ENCODE measurements around the gene GRID1. TPM values are rescaled to one million over a fixed set of nuclear protein-coding genes. Genes with fewer than 3 reads are reported as not detected.
"Not testable (repeated sequence)": the region's sequence is repeated elsewhere in the genome, so short reads cannot be mapped to it uniquely, and the experiment has no call there.

Gene GRID1
- total RNA-seq, 1 donor from 2014 or later, result 0.60 TPM

DNA sequence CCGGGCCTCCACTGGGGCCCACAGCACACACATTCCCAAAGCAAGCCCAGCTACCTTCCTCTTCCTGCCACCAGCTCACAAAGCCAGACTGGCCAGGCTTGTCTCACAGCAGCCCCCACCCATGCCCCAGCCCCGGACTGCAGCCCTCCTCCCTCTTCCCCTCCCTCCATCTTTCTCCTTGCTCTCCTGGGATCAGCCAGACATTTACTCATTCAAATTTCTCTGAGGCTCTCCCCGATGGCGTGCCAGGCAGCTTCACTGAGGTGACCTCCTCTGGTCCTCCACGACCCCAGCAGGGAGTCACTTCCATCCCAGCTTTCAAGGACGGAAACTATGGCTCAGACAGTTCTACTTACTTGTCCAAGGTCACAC lies 187.5 kb downstream of the GRID1 start:
- no peaks in the 10 kb centered on the region for H3K27me3 Mint-ChIP-seq (ENCODE audit: low read depth)
- no peaks in the 10 kb centered on the region for H3K4me1 Mint-ChIP-seq (ENCODE audit: low read depth)
- no peaks in the 10 kb centered on the region for H3K9me3 Mint-ChIP-seq (ENCODE audit: low read depth)
- no peak overlapping the region for H3K27ac Mint-ChIP-seq (ENCODE audit: unreplicated experiment)
- peak; percentile 51 for DNase-seq (ENCODE audit: low spot score)
- TF ChIP-seq, protein P1, sequence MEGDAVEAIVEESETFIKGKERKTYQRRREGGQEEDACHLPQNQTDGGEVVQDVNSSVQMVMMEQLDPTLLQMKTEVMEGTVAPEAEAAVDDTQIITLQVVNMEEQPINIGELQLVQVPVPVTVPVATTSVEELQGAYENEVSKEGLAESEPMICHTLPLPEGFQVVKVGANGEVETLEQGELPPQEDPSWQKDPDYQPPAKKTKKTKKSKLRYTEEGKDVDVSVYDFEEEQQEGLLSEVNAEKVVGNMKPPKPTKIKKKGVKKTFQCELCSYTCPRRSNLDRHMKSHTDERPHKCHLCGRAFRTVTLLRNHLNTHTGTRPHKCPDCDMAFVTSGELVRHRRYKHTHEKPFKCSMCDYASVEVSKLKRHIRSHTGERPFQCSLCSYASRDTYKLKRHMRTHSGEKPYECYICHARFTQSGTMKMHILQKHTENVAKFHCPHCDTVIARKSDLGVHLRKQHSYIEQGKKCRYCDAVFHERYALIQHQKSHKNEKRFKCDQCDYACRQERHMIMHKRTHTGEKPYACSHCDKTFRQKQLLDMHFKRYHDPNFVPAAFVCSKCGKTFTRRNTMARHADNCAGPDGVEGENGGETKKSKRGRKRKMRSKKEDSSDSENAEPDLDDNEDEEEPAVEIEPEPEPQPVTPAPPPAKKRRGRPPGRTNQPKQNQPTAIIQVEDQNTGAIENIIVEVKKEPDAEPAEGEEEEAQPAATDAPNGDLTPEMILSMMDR (IDR thresholded peaks at IDR 0.05), result no peak
- no peak overlapping the region for H3K4me3 Mint-ChIP-seq (ENCODE audit: unreplicated experiment)
- H3K36me3 Mint-ChIP-seq (ENCODE audit: low read depth), result no peaks in the 10 kb centered on the region

DNA sequence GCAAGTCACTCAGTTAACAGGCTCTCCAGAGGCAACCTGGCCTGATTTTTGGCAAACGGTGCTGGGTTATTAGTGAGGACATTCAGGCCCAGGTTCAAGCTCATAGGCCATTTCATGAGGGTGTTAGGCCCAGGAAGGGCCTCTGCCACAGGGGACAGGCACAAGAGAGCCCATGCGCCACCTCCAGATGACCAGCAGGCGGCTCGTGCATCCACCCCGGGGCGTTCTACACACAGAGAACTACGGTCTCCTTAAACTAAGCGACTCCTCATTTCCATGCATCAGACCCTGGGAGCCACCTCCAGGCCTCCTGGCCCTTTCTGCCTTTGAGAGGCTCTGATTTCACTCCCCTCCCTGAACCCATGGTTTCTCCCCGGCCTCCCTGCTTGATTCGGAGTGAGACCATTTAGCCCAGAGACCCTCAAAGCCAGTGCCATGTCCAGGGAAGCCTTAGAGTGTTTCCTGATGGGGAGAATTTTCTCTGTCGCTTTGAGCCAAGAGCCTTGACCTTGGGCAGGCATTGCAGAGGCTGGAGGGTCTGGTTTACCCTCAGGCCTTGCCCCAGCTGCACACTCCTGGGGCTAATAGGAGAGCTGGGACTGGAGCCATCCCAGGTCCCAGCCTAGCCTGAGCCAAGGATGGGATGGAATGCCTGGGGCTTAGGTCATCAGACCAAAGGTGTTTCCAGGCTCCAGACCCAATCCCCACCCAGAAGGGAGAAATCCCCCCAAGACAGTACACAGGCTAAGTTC lies 188.0 kb downstream of the GRID1 start:
- Mint-ChIP-seq H3K27ac (ENCODE audit: unreplicated experiment) (no peak overlapping the region), H3K4me1 (ENCODE audit: low read depth) (no peaks in the 10 kb centered on the region), H3K27me3 (ENCODE audit: low read depth) (no peaks in the 10 kb centered on the region), H3K9me3 (ENCODE audit: low read depth) (no peaks in the 10 kb centered on the region), H3K36me3 (ENCODE audit: low read depth) (no peaks in the 10 kb centered on the region), H3K4me3 (ENCODE audit: unreplicated experiment) (no peak overlapping the region)
- DNase-seq (ENCODE audit: low spot score), result peak; percentile 68
- TF ChIP-seq, protein P1 (IDR thresholded peaks at IDR 0.05), result peak; percentile 41

DNA sequence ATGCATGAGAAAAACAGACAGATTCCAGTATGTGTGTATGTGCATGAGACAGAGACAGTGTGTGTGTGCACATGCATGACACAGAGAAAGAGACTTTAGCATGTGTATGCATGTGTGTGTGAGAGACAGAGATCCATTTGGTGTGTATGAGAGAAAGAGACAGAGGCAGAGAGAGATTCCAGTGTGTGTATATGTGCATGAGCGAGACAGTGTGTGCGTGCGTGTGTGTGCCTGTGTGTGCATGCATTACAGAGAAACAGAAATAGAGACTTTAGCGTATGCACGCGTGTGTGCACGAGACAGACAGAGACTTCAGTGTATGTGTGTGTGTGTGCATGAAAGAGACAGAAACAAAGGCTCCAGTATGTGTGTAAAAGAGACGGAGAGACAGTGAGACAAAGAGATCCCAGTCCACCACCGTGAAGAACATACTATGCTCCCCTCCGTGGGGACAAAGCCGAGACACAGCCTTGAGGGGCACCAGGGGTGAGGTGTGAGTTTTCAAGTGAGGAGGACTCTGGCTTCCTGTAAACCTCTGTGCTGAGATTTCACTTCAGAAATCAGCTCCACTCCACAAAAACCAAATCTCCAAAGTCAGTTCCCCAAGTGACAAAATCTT lies 188.9 kb downstream of the GRID1 start:
- no peak overlapping the region for H3K4me3 Mint-ChIP-seq (ENCODE audit: unreplicated experiment)
- H3K27ac Mint-ChIP-seq (ENCODE audit: unreplicated experiment), result no peak overlapping the region
- no peaks in the 10 kb centered on the region for H3K4me1 Mint-ChIP-seq (ENCODE audit: low read depth)
- TF ChIP-seq, protein P1 (IDR thresholded peaks at IDR 0.05), result no peak
- no peaks in the 10 kb centered on the region for H3K9me3 Mint-ChIP-seq (ENCODE audit: low read depth)
- DNase-seq (ENCODE audit: low spot score), result peak; percentile 3
- H3K27me3 Mint-ChIP-seq (ENCODE audit: low read depth), result no peaks in the 10 kb centered on the region
- no peaks in the 10 kb centered on the region for H3K36me3 Mint-ChIP-seq (ENCODE audit: low read depth)

DNA sequence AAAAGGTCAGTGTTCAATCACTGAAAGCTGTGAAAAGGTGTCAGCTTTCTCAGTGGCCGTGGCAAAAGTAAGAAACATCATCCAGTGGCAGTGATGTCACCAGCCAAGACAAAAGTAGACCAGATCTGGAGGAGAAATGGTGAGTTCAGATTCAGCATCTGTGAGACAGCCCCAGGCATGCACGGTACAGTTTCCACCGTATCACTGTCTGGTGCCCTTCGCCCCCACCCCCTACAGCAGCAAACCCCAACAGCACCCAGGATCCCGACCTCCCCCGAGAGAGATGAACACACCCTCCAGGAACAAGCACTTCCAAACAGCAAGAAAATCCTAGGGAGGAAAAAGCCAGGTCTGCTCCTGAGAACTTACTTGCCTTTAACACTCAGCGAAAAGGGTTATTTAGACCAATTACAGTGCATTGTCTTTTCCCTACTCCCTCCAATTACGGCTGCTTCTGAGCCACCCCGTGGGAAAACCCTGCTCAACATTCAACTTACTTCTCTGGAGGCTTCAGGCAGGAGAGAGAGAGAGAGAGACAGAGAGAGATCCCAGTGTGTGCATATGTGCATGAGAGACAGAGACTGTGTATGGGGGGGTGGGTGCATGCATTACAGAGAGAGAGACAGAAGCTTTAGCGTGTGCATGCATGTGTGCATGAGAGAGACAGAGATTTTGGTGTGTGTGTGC lies 189.6 kb downstream of the GRID1 start:
- Mint-ChIP-seq H3K27me3 (ENCODE audit: low read depth) (no peaks in the 10 kb centered on the region), H3K36me3 (ENCODE audit: low read depth) (no peaks in the 10 kb centered on the region), H3K27ac (ENCODE audit: unreplicated experiment) (no peak overlapping the region), H3K4me3 (ENCODE audit: unreplicated experiment) (no peak overlapping the region), H3K4me1 (ENCODE audit: low read depth) (no peaks in the 10 kb centered on the region), H3K9me3 (ENCODE audit: low read depth) (no peaks in the 10 kb centered on the region)
- TF ChIP-seq, protein P1 (IDR thresholded peaks at IDR 0.05), result no peak
- peak; percentile 25 for DNase-seq (ENCODE audit: low spot score)

DNA sequence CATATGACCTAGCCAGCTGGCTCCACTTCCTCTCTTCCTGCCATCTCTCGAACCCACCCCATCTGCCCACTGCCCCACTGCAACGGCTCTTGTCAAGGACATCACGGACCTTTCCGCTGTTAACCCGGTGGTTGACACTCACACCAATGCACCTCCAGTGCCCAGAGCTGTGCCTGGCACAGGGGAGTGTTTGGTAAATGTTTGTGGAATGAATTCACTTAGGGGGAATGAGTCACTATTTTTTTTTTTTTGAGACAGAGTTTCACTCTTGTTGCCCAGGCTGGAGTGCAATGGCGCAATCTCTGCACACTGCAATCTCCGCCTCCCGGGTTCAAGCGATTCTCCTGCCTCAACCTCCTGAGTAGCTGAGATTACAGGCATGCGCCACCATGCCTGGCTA lies 191.1 kb downstream of the GRID1 start:
- not testable (repeated sequence) for H3K27ac Mint-ChIP-seq (ENCODE audit: unreplicated experiment); H3K36me3 Mint-ChIP-seq (ENCODE audit: low read depth); H3K4me1 Mint-ChIP-seq (ENCODE audit: low read depth); H3K4me3 Mint-ChIP-seq (ENCODE audit: unreplicated experiment); H3K27me3 Mint-ChIP-seq (ENCODE audit: low read depth); H3K9me3 Mint-ChIP-seq (ENCODE audit: low read depth)
- peak; percentile 76 for DNase-seq (ENCODE audit: low spot score)
